Epithelial cell of proximal tubule (primary cell): ENCODE measurements around the gene DCTD. TPM values are rescaled to one million over a fixed set of nuclear protein-coding genes. Genes with fewer than 3 reads are reported as not detected.

Experiments used
- DNase-seq: peaks from one replicate; pipeline ENCODE4 v3.0.0-alpha.2; 2011; ENCODE audit warnings: low read depth
- H3K4me3 ChIP-seq: 2 replicates; pipeline ENCODE4 v1.5.1; 2011; ENCODE audit warnings: low read depth, mild to moderate bottlenecking, low read length
- total RNA-seq: library from RNA; depleted of rRNA; stranded (reverse); fragments of >200 nt; gene quantifications from 2 replicates; pipeline ENCODE4 v1.2.3, GENCODE V29; 2015
- TF ChIP-seq, protein P1 (sequence below): conservative IDR thresholded peaks from 2 replicates; pipeline ENCODE4 v1.5.1; 2012; ENCODE audit warnings: low read depth, mild to moderate bottlenecking, low read length

The DCTD gene
- total RNA-seq, 1 donor from 2014 or later = 86.3 TPM

DNA sequence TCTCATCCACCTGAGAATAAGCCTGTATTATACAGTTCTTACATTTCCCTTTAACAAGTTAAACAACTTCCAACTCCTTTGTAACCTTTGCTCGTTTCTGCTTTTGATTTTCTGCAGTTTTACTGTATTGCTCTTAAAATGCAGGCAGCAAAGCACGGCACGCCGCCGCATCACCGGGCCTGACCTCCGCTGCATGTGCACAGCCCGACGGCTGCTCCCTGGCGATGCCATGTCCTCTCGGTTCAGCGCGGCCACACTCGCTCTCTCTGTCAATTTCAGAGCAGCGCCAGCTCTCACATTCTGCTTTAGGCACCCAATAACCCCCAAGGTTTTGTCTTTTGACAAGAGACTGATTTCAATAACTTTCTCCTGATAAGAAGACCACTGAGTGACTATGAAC lies 60.3 kb downstream of the DCTD start:
- no peak for DNase-seq
- H3K4me3 ChIP-seq = no peak overlapping the region
- TF ChIP-seq, protein P1, sequence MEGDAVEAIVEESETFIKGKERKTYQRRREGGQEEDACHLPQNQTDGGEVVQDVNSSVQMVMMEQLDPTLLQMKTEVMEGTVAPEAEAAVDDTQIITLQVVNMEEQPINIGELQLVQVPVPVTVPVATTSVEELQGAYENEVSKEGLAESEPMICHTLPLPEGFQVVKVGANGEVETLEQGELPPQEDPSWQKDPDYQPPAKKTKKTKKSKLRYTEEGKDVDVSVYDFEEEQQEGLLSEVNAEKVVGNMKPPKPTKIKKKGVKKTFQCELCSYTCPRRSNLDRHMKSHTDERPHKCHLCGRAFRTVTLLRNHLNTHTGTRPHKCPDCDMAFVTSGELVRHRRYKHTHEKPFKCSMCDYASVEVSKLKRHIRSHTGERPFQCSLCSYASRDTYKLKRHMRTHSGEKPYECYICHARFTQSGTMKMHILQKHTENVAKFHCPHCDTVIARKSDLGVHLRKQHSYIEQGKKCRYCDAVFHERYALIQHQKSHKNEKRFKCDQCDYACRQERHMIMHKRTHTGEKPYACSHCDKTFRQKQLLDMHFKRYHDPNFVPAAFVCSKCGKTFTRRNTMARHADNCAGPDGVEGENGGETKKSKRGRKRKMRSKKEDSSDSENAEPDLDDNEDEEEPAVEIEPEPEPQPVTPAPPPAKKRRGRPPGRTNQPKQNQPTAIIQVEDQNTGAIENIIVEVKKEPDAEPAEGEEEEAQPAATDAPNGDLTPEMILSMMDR = no peak

DNA sequence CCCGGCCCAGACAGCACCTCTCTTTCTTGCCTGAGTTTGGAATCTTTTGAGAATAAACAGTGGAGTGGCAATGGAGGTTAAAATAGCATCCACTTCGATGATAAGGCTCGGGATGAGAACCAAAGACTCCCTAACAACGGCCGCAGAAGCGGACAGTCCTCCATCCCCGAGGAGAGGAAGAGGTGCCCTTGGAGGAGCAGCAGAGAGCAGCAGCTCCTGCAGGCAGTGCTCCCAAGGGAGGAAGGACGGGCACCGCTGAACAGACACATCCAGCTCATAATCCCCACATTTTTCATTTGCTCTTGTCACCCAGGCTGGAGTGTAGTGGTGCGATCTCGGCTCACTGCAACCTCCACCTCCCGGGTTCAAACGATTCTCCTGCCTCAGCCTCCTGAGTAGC lies 61.3 kb downstream of the DCTD start:
- TF ChIP-seq, protein P1 = no peak
- no peak overlapping the region for H3K4me3 ChIP-seq
- no peak for DNase-seq

DNA sequence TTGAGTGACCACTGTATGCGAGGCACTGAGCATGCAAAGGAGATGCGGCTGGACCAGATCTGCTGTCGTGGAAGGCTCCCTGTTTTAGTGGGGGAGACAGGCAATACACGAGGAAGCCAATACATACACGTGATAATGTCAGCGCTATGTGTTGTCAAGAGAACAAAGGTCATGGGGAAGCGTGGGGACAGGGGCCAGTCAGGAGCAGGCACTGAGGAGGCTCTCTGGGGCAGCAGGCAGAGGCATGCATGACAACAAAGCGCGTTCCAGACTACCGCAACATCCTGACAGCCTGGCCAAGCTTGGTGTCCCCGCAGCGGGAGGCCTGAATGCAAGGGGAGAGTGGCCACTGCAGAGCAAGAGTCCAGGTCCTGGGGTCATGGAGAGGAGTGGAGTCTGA lies 61.9 kb downstream of the DCTD start:
- TF ChIP-seq, protein P1 = no peak
- no peak for DNase-seq
- H3K4me3 ChIP-seq = no peak overlapping the region

DNA sequence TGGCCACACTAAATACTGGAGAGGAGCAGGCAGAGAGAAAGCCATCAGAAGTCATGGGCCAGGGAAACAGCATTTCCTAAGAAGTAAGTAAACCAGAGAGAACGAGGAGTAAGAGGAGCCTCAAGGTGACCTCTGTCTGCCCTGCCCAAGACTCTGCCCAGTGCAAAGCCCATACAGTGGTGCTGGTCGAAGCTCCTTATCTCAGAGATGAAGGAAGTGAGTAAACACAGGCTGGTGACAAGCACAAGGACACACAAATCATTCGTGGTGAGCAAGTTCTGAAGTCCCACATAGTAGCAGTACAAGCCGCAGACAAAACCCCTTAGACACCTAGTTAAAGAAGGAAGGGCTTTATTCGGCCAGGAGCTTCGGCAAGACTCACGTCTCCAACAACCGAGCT lies 62.7 kb downstream of the DCTD start:
- H3K4me3 ChIP-seq = no peak overlapping the region
- DNase-seq = no peak
- TF ChIP-seq, protein P1 = no peak

DNA sequence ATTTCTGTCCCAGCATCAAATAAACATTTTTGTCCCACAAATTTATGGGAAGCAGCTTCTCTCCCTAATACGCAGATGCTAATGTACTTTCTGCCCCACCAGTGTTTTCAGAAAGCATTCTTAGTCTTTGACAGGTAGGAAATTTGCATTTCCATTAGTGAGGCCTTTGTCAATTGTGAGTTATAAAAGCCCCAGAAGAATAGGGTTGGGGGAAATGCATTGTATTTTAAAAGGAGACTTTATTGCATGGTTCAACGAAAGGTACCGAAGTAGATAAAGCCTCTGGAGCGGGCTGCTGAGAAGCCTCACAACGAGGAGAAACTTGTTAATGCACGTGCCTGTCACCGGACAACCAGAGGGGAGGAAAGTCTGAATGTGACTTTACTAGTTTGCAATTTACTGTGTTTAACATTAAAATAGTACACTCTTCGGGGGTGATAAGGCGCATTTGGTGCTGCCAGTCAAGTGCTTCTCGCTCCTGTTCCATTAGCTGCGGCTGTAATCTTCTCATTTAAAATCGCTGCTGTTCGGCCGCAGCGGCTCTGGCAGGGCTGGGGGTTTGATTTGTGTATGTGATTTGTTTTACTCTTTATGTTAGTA lies 63.4 kb downstream of the DCTD start:
- TF ChIP-seq, protein P1 = no peak
- H3K4me3 ChIP-seq = no peak overlapping the region
- DNase-seq = no peak

DNA sequence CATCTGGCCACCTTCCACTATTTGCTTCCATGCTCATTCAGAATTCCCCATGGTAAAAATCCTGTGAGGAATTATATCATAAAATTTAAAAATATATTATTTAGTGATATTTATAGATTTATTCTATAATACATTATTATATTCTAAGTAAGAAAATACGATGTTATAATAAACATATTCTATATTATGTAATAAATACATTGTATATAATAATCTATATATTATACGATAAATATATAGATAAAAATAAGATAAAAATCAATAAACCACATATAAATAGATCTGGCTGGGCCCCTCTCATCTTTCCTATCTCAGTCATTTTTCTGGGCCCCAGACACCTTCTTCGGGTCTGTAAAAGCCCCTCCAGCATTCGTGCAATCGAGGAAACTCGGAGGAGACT lies 68.5 kb downstream of the DCTD start:
- TF ChIP-seq, protein P1 = no peak
- H3K4me3 ChIP-seq = no peak overlapping the region
- no peak for DNase-seq
